SKM-1 treated with dmso at 0.1 percent for 144 hours (cell line): ENCODE measurements around the gene ZNF746.
A peak's percentile ranks its signal among the peaks of the same experiment; 100 is the strongest.
"Not testable (repeated sequence)": the region's sequence is repeated elsewhere in the genome, so short reads cannot be mapped to it uniquely, and the experiment has no call there.

Experiments
- DNase-seq: peaks from one replicate; lab custom pipeline; 2025; ENCODE audit not compliant: unreplicated experiment; lab: John Stamatoyannopoulos, UW

ZNF746 gene

DNA sequence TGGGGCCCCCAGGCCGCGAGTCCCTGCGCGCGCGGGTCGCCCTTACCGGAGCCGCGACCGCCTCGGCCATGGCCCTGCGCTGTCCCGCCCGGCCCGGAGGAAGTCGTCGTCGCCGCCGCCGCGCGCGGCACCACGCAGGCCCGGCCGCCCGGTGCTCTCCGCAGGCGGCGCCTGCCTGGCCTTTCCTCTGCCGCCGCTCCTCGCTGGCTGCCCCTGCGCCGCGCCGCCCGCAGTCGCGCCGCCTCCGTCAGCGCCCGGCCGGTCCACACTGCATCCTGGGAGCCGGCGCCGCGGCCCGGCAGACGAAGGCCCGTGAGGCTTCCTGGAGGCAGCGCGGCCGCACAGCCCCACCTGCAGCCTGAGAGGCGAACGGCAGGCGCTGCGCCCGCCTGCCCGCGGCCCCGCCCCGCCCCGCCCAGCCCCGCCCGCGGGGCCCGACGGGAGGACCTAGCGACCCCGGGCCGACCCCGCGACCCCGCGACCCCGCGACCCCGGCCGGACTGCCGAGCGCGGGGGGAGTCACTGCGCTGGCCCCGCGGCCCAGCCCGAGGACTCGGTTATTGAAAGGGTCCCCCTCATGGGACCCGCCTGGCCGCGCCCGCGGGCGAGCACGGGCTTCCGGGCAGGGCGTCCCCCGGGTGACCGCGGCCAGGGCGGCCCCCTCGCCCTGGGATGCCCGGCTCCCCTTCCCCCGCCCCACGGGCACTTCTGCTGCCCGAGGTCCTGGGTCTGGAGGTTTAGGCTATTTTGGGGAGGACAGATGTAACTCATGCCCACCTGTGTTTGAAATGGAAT is at the start of gene ZNF746:
Gene ZNF746, minus strand, starts transcription at position 343 of the 795 bp plus-strand sequence. Its CDS starts 273 bp downstream, at position 70.
- DNase-seq: peak; percentile 56

DNA sequence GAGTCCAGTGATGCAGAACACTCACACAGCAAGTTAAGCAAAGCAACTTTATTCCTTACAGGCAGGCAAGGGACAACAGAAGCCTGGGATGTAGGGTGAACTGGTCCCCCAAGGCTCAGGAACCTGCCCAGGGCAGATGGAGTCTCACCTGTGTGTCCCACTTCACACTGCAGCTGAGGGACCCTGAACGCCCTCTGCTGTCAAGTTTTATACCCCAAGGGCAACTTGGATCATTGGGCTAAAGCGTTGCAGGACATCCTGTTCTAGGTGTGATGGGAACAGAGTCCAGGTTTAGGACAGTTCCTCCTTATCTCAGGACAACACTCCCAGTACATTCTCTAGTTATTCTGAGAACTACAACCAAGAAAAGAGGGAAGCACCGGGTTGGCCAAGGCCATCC is 49.5 kb upstream of the ZNF746 start:
- no peak for DNase-seq

DNA sequence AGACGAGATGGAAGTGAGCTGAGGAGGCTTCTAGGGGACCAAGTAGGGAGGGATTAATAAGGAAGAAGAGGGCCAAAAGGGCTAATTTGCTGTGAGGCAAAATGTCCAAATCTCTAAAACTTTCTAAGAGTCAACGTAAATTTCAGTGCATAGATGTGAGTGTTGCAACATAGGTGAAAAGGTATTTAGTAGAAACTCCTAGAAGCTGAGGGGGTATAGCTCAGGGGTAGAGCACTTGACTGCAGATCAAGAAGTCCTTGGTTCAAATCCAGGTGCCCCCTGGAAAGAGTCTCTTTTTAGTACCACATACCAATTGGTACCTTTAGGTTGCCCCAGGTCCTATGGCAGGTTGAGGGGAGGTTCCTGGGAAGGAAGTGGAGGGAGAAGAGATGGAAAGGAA is 48.7 kb upstream of the ZNF746 start:
- DNase-seq: no peak

DNA sequence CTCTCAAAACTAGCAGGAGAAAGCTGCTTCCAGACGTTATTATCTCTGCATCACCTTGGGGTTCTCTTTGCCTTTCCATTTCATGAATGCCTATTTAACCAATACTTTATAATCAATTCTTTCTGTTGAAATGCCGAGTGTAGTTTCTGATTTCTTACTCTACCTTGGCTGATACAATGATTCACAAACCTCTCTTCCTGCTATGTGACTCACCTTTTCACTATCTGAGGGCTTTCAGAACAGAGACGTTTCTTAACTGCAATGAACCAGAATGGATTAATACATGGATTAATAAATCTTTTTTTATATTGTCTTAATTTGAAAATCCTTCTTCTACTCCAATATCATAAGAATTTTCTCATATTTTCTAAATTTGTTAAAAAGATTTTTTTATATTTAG is 46.4 kb upstream of the ZNF746 start:
- no peak for DNase-seq

DNA sequence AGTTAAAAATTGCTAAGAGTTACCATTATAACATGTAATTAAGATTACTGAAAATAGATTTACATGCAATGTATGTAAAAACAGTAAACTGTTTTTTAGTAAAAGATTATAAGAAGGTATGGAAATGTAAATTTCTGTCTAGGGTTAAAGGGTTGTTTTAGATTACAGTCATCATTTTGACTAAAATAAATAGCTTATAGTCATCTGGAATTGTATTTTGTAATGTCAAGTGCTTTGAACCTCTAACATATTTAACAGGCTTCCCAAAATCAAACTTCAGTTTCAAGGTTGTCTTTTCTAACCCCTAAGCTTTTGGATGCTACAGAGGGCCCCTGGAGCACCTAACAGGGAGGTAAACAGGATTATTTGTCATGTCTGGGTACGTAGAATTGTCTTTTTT is 35.0 kb upstream of the ZNF746 start:
- DNase-seq: no peak

DNA sequence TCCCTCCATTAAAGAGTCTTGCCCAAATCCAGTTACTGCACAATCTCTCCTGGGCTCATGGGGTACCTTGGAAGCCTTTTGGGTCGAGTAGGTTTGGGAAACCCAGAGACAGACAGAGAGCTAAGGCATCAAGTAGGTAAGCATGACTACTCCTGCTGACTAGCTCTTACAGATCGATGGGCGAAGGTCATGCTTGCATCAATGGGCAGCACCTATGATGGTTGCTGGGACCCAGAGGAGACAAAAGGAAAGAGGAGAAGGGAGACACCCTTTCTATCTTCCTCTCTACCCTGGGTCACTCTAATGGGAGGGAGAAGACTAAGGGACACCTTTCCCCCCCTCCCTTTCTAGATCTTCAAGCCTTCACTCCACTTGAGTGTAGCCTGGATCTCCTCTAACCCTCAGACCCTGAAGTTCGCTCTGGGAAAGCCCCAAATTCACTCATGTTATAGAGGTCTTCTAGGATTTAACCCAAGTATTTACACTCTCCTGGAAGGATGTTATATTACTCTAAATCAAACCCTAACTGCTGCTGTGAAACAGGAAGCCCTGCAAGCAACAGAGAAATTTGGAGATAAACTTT is 31.6 kb upstream of the ZNF746 start:
- DNase-seq: no peak

DNA sequence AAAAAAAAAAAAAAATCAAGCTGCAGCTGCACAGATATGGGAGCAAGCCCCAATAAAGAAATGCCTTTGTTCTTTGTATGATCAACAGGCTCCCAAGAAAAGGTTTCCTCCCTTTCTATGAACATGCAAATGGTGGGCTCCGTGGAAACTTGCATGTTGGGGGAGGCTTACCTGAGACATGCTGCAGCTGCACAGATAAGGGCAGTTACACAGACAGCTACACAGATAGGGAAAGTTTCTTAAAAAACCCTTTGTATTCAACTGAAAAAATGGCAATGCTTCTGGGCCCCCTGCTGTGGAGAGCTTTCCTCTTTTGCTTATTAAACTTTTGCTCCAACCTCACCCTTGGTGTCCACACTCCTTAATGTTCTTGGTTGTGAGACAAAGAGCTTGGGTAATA is 29.8 kb upstream of the ZNF746 start:
- no peak for DNase-seq

DNA sequence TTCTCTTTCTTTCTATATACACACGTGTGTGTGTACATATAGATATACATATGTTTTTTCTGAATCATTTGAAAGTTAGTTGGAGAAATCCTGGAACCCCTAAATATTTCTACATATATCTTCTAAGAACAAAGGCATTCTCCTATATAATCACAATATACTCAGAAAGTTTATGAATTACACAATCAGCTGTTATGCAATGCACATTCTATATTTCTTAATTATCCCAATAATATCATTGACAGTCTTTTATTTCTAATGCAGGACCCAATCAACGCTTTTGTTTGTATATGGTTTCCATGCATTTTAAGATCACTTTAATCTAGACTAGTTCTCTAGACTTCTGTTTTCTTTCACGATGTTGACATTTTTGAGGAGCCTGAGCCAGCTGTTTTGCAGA is 27.7 kb upstream of the ZNF746 start:
- no peak for DNase-seq

DNA sequence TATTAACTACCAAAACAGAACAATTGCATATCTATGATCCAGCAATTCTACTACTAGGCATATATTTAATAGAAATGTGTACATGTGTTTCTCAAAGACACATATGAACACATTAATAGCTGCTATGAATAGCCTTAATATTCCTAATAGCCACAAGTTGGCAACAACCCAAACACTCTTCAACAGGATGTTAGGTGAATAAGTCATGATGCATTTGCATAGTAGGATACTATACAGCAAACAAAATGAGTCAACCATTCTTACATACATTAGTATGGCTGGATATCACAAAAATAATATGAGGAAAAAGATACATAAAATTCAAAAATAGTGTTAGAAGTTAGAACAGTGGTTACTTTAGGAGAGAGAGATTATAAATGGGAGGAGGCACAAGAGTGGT is 26.8 kb upstream of the ZNF746 start:
- DNase-seq: no peak

DNA sequence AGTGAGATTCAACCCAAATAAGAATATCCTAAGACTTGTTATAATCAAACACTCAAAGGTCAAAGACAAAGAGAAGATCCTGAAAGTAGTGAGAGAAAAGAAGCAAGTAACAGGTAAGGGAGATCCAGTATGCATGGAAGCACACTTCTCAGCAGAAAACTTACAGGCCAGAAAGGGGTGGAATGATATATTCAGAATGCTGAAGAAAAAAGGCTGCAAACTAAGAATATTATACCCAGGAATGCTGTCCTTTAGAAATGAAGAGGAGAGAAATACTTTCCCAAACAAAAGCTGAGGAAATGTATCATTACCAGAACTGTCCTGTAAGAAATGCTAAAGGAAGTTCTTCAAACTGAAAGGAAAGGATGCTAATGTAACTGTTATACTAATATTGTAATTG is 12.6 kb upstream of the ZNF746 start:
- DNase-seq: no peak

DNA sequence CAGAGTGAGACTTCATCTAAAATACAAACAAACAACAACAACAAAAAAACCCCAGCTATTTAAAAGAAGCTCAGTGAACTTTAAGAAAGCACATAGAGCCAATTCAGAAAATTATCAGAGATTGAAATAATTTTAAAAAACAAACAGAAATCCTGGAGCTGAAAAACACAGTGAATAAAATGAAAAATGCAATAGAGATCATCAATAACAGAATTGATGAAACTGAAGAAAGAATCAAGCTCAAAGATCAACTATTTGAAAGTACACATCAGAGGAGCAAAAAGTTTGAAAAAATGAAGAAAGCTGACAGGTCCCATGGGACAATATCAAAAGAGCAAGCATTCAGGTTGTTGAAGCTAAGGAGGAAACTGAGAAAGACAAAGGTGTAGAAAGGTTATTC is 12.2 kb upstream of the ZNF746 start:
- DNase-seq: no peak

DNA sequence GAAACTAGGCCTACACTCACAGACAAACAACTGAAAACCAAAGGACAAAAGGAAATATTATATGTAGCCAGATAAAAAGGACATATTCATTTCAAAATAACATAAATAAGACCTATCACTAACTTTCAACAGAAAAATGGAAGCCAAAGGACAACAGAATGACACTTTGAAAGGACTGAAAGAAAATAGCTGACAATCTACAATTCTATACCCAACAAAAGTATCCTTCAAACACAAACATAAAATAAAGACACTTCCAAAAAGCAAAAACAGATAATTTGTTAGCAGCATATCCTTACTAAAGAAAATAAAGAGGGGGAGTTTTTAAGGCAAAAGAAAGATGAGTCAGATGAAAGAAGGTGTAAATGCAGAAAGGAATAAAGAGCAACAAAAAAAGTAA is 7.9 kb upstream of the ZNF746 start:
- DNase-seq: no peak

DNA sequence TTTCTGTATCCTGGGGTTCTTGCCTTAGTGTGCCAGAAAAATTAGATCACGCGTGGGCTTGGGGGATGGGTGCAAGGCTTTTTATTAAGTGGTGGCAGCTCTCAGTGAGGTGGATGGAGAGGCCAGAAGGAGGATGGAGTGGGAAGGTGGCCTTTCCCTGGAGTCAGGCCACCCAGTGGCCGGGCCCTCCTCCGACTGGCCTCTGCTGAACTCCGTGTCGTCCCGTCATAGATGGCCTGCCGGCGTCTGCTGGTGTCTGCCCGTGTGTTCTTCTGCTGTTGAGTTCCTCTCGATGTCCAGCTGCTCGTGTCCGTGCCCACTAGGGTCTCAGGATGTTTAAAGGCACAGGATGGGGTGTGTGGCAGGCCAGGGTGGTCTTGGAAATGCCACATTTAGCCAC is 4.0 kb upstream of the ZNF746 start:
- DNase-seq: no peak

DNA sequence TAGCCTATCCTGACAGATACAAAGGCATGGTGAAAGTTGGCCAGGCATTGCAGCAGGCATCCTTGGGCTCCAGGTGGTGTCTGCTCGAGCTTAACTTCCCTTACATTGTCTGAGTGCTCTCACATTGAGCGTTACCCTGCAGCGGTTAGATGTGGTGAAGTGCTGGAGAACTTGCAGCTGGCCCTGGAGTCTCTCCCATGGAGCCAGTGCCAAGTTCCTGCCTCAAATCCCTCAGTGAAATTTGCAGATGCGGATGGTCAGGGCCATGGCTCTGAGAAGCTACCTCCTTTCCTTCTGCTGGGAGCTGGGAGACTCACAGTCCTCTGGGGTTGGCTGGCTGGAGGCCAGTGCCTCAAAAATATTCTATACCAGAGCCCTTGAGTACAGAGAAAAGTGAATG is 3.3 kb upstream of the ZNF746 start:
- DNase-seq: no peak

DNA sequence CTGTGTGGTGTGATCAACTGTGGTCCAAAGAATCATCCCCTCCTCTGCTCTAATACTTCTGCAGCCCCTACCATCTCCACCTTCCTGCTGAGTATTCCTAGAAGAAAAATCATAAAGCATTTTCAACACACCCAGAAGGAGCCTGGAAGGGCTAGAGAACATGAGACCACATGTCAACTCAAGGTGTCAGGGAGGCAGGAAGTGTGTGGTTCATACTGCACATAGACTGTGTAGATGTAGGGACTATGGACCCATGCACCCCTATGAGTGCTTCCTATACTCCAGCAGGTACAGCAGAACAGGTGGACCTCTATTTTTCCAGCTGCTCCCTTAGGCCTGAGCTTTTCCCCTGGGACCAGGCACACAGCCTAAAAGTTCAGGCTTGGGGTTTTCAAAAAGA is 2.6 kb upstream of the ZNF746 start:
- no peak for DNase-seq

DNA sequence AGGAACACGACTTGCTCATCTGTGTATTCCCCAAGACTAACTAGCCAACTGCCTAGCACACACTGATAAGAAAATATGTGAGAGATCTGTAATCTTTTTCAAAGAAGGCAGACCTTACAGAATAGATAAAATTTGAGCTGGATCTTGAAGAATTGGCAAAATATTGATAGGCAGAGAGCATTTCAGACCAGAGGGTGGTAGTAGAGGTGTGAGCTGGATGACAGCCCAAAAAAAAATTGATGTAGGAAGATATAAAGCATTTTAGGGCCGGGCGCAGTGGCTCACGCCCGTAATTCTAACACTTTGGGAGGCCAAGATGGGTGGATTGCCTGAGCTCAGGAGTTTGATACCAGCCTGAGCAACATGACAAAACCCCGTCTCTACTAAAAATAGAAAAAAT is 1.2 kb upstream of the ZNF746 start:
- DNase-seq: no peak

DNA sequence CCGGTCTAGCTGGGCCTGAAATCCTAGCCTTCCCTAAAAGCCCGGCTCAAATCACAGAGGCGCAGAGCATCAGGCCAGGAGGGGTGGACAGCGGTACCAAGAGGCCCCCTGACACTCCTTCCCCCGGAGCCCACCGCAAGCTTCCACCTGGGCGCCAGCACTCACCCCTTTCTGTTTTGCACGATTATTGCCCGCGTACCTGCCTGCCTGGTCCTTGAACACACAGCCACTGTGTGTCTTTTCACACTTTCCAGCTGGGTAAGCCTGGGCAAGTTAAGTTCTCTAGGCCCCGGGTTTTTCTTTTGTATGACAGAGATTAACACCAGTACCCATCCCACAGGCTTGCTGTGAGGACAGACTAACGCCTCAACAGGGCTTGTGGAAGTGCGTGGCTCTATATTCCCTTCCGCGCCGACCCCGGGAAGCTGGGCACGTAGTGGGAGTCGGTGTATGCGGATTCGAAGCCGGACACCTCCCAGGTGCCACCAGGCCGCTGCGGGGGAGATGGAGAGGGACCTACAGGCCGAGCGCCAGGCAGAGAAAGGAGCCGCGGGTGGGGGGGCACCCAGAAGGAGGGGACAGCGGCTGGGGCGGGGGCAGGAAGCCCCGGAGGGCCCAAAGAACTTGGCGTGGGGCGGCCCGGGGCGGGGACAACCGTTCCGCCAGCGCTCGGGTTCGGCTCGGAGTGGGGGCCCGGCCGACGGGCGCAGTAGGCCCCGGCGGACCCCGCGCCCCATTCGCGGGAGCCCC is 792 bp downstream of the ZNF746 start:
- no peak for DNase-seq

DNA sequence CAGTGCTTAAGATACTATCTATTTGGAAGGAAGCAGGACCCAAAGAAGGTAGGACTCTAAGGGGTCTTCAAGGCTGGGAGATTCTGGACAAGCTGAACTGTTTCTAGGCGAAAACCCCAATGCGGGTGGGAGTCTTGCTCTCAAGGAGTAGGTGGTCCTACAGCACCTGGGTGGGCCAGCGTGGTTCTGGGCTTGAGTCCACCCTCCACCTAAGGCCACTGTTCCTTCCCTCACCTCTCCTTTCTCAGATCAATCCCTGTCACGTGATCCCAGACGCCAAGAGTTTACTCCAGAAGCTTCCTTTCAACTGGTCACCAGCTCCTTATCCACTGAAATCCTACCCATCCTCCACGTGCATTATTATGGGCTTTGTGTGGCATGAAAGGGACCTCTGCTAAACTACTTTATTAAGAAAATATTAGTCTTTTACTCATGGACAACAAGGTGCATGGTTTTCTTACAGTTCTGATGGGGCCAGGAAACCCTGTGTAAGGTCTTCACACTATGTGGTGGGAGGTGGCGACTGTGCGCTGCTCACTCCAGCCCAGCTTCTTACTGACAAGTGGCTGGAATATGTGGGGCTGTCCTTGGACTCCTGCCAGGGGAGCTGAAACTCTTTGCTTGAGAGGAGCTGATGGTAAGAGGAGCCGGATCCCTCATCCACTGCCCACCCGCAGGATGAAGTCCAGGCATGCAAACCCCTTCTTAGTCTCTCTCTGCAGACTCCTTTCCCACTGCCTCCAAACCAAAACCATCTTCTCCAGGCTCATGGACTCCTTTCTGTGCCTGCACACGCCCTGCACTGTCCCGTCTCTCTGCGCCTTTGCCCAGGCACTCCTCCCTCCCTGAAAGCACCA is 1.6 kb downstream of the ZNF746 start:
- DNase-seq: no peak

DNA sequence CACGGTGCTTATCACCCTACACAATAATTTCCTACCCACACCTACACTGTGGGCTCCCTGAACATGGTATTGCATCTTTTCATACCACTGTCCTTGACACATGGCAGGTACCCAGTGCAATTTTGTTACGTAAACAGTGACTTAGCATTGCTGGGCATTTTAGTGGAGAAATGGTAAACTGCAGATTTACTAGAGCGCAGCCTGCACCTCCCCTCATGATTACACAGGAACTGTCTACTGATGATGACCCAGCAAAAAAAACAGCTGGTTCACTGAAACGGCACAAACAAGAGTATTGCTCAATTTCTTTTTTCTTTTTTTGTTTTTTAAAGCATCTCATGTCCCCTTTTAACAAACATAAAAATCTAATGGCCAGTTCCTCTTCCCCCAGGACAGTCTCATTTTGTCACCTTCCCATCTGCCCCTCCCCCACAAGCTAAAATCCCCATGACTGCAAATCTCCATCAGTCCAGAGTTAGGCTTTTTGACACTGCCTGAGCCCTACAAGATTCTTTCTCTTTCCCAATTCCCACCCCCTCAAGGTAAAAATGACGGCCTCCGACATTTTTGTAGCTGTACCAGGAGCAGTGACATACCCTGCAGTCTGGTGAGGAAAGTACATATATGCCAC is 2.8 kb downstream of the ZNF746 start:
- no peak for DNase-seq

DNA sequence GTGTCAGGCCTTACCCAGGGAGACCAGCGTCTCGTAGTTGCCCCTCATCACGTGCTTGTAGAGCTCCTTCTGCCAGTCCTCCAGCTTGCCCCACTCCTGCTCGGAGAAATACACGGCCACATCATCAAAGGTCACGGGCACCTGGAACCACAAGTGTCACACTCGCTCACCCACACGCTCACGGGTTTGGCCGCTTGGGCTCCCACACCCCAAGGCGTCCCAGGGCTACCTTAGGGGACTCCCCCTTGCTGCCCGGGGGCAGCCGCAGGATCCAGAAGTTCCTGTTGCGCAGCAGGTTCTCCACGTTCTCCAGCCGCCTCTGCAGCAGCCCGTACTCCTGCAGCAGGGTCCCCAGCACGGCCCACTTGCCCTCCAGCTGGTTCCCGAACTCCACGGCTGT is 3.6 kb downstream of the ZNF746 start:
- DNase-seq: not testable (repeated sequence)

DNA sequence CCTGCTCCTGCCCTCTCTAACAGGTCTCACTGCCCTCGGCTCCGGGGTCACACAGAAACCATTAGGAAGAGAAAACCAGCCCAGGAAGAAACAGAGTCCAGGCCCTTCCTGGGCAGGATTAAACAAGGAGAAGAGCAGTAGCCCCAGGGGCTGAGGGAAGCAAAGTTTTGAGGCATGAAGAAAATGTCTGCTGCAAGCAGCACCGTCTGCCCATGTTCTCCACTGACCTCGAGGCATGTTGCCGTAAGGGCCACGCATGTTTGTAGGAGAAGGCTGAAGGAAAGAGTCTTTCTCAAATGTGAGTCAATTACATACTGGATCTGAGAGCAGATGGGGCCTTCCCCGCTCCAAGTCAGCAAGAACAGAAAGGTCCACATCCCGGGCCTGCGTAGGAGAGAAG is 4.2 kb downstream of the ZNF746 start:
- DNase-seq: no peak
